GM21717 (cell line): ENCODE results near the gene SEL1L3.
"Not testable (repeated sequence)": the region's sequence is repeated elsewhere in the genome, so short reads cannot be mapped to it uniquely, and the experiment has no call there.

ENCODE experiments used
- ATAC-seq: cut with Tn5 transposase; IDR thresholded peaks from one replicate; pipeline ENCODE4 v1.9.1; 2021; ENCODE audit warnings: mild to moderate bottlenecking, moderate library complexity; ENCODE audit not compliant: unreplicated experiment

Gene SEL1L3

GRCh38 chr4:25879991-25880651, 17.3 kb upstream of the SEL1L3 start:
- peak; percentile 62 for ATAC-seq

DNA sequence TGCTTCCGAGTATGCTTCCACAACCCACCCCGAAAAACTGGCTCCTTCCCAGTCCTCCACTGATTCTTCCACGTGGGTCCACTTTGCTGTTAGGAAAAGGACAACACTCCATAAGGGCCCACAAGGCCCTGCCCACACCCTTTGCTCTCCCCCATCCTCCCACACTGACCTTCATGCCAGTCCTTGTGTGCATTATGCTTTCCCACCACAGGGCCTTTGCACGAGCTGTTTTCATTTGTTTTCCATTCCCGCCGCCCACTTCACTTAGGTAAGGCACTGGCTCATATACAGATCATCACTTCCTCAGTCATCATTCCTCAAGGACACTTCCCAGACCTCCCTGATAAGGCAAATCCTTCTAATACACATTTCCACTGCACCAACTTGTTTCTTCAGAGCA, 16.8 kb upstream of the SEL1L3 start:
- no peak for ATAC-seq

DNA sequence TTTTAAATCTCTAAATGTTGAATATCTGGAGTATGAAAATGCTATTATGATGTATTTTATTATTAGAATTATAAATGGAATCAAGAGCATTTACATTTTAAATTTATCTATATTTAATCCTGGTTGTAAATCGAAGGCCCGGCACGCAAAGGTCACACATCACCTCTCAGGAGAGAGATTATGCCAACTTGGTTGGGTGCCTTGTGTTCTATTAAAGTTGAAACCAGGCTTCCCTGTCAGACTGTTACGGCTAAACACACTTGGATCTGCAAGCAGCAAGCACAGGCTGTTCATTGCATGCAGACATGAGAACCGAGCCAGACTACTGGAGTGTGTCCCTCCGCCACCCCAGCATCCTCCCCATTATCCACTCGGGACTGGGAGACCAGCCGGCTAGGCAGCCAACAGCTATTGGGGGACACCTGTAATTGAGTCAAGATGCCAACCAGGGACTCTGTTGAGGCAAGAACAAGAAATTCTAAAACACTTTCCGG, 16.4 kb upstream of the SEL1L3 start:
- no peak for ATAC-seq

DNA sequence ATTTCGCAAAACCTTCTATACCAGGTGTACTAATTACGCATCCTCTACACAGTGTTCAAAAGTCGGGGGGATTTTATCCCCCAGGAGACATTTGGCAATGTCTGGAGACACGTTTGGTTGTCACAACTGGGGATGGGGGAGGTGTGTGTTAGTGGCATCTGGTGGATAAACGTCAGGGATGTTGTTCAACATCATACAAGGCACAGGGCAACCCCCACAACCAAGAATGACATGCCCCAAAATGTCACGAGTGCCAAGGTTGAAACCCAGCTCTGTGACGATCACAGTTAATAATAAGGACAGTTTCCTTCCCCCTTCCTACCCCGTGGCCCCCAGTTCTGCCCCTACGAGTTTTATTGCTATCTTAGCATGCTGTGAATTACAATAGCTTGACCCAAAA, 15.9 kb upstream of the SEL1L3 start:
- ATAC-seq = no peak

DNA sequence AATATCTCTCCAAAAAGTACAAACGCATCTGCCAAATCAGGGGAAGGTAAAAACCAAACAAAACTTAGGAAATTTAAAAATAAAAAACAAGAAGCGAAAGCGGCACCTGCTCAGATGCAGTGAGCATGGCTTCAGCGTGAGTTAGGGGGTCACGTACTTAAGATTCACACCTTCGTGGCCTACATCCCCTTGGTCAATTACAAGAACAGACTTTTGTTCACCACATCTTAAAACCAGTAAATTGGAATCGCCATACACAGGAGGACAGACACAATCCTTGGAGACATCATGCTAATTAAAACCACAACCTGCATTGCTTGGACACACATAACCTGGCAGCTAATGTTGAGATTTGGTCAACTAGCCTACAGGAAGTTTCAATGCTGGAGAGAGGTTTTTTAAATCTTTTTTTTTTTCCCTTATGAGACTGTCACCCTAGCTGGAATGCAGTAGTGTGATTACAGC, 12.5 kb upstream of the SEL1L3 start:
- ATAC-seq = peak; percentile 45

DNA sequence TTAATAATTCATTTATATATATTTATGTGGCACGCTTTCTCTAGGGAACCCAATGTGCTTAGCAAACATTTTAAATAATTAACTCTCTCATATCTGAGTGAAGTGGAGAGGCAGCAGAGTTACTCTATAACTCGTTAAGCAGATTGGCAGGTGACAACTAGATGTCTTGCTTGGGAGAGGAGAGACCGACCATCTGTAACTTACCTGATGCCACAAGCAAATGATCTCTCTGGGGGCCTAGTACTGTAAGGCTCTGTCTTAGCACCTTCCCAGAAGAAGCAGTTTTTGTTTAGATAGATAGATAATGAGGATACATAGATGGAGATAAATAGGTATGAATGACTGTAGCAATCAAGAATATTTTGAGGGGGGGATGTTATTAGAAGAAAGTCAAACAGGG, 11.9 kb upstream of the SEL1L3 start:
- peak; percentile 46 for ATAC-seq

- ATAC-seq = no peak
Measured at GRCh38 chr4:25873632-25874129, 10.9 kb upstream of the SEL1L3 start.

DNA sequence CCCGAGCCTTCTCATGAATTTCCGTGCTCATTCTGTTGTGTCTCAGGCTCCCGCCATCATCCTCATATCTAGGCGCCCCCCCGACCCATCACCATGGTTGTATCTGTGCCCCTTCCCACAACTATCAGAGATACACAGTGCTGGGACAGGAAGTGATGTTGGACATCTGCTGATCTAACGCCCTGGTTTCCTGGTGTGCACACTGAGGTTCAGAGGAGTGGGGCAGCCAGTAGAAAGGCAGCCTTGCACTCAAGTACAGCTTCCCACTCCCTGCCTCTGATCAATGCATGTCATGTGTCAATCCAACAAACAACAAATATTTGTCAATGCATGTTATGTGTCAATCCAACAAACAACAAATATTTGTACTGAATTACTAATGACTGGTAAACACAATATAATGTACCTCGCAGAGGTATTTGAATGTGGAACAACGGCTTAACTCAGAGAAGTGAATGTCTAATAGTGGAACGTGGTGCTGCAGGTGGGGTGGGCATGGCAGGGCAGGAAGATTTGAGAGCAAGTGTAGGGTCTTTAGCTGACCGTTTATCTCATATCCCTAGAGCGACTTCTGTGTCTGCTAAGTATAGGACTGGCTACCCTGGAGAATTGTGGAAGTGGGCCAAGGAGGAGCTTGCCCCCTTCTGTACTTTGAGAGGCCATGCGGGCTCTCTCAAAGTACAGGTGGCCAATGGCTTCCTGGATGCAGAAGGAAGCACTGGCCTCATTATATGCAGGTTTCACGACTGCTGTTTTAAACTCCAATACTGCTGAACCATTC, 10.3 kb upstream of the SEL1L3 start:
- ATAC-seq = no peak

- peak; percentile 56 for ATAC-seq
Measured at GRCh38 chr4:25870081-25870480, 7.3 kb upstream of the SEL1L3 start.

- no peak for ATAC-seq
Measured at GRCh38 chr4:25867781-25868294, 5.0 kb upstream of the SEL1L3 start.

DNA sequence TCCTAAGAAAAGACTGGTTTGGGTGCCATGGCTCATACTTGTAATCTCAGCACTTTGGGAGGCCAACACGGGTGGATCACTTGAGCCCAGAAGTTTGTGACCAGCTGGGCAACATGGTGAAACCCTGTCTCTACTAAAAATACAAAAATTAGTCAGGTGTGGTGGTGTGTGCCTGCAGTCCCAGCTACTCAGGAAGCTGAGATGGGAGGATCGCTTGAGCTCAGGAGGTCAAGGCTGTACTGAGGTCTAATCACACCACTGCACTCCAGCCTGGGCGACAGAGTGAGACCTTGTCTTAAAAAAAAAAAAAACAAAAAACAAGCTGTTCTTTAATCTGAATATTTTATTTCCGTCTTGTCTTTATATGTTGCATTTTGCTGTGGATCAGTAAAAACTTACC, 3.6 kb upstream of the SEL1L3 start:
- not testable (repeated sequence) for ATAC-seq

DNA sequence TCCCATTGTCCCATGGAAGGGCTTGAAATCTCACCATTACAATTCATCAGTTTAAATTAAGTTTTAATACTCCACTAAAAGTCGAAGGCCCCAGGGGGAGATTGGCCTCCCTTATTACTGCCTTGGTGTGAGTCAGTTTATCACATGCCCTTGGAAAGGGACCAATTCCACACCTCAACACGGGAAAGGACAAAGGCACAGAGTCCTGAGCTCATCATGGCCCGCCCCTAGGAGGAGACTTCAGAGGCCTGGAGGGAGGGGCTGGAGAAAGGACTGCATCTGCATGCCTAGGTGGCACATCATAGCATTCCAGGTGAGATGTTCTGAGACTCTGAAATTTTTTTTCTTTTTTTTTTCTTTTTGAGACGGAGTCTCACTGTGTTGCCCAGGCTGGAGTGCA, 2.8 kb upstream of the SEL1L3 start:
- no peak for ATAC-seq

DNA sequence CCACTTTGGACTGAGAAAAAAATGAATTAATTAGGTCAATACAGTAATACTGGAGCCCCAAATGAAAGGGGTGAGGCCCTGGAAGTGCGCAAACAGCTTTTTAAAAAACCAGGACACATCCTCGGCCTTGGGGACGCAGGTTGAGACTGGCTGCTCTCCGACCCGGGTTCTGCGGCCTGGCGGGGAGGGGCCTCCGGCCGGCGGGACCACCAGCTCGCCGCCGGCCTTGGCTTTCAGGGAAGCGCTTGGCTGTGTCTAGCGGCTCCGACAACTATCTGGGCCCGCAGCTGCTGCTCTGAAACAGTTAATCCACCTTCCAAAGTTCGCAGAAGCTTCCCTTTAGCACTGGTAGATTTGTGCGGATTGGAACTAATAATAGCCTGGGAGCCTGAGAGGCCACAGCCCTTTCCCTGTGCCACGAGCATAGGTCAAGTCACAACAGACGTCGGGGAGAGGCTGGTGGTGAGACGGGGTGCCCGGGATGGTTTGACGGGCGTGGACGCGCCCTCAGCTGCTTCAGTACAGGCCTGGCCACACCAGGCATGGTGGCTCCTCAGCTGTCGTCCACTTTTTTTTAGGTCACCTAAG, 1.1 kb upstream of the SEL1L3 start:
- no peak for ATAC-seq

DNA sequence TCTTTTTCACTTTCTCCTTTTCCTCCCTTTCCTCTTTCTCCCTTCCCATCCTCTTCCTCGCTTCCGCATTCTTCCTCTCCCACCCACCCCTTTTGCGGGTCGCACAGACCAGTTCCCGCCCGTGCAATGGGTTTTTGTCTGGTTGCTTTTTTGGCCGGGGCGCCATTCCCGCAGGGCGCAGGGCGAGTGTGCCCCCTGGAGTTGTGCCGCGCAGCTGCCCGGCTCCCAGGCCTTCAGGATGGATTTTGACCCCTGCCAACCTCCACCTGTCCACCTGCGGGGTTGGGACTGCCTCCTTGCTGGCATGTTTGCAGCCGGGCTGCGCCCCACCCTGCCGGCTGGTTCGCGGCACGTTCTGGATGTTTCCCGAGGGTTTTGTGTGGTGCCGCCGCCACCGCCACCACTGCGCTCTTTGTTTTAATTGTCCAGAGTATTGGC, 578 bp upstream of the SEL1L3 start:
- no peak for ATAC-seq

- ATAC-seq = peak; percentile 14
Measured at GRCh38 chr4:25861951-25862410, 807 bp downstream of the SEL1L3 start.

- no peak for ATAC-seq
Measured at GRCh38 chr4:25861280-25861950, 1.4 kb downstream of the SEL1L3 start.

GRCh38 chr4:25860586-25861279, 2.1 kb downstream of the SEL1L3 start:
- ATAC-seq = no peak

- ATAC-seq = peak; percentile 43
Measured at GRCh38 chr4:25859429-25860148, 3.2 kb downstream of the SEL1L3 start.

GRCh38 chr4:25857851-25858400, 4.9 kb downstream of the SEL1L3 start:
- ATAC-seq = no peak
